Glutamatergic neuron (in vitro differentiated cells): ENCODE measurements around the gene AMZ1. TPM values are rescaled to one million over a fixed set of nuclear protein-coding genes. Genes with fewer than 3 reads are reported as not detected.

Source experiments
- DNase-seq: peaks from one replicate; pipeline ENCODE4 v3.0.0; 2022
- H3K27ac Mint-ChIP-seq: one replicate; pipeline ENCODE4 v1.8.0; 2020; ENCODE audit warnings: mild to moderate bottlenecking, mixed read lengths, inconsistent platforms; ENCODE audit not compliant: unreplicated experiment
- H3K27me3 Mint-ChIP-seq: one replicate; pipeline ENCODE4 v1.8.0; 2020; ENCODE audit warnings: mild to moderate bottlenecking, moderate library complexity, mixed read lengths, inconsistent platforms; ENCODE audit not compliant: unreplicated experiment
- H3K36me3 Mint-ChIP-seq: one replicate; pipeline ENCODE4 v1.8.0; 2020; ENCODE audit warnings: mild to moderate bottlenecking, mixed read lengths, inconsistent platforms; ENCODE audit not compliant: unreplicated experiment
- H3K4me1 Mint-ChIP-seq: one replicate; pipeline ENCODE4 v1.8.0; 2020; ENCODE audit warnings: mild to moderate bottlenecking, low read depth, mixed read lengths, inconsistent platforms; ENCODE audit not compliant: unreplicated experiment
- H3K4me3 Mint-ChIP-seq: one replicate; pipeline ENCODE4 v1.8.0; 2020; ENCODE audit warnings: mild to moderate bottlenecking, mixed read lengths, inconsistent platforms; ENCODE audit not compliant: unreplicated experiment
- H3K9me3 Mint-ChIP-seq: one replicate; pipeline ENCODE4 v1.8.0; 2020; ENCODE audit warnings: mild to moderate bottlenecking, moderate library complexity, mixed read lengths, inconsistent platforms; ENCODE audit not compliant: unreplicated experiment
- total RNA-seq: library from RNA; stranded (reverse); fragmentation: NEBNext Ultra II Directional; extraction: Animal tissue kit (Norgen Biotek cat#: 25700); gene quantifications from one replicate; pipeline ENCODE4 v1.2.1, GENCODE V29; 2021; ENCODE audit not compliant: unreplicated experiment
- TF ChIP-seq, protein P1 (sequence below): fragments of 200-600 bp; sonication (generic); IDR thresholded peaks from one replicate; pipeline ENCODE4 v1.5.0; 2021; ENCODE audit not compliant: partially characterized antibody, unreplicated experiment

Gene AMZ1
- total RNA-seq, 1 donor from 2014 or later: 0.15 TPM

DNA sequence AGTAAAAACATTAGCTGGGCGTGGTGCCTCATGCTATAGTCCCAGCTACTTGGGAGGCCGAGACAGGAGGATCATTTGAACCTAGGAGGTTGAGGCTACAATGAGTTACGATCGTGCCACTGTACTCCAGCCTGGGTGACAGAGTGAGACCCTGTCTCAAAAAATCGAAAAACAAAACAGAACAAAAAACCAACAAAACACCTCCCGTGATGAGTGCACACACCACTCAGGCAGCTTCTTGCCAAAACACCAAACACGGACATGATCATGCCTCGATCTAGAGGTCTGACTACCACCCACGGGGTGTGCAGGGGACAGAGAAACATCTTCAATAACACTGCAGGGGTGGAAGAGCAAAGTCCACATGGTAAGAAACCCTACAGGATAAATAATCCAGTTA, 44.4 kb downstream of the AMZ1 start:
- Mint-ChIP-seq H3K27ac (no peak overlapping the region), H3K4me3 (no peak overlapping the region), H3K4me1 (peaks cover 34% of the 10 kb centered on the region), H3K36me3 (peaks cover 16% of the 10 kb centered on the region), H3K9me3 (peaks cover 18% of the 10 kb centered on the region), H3K27me3 (peaks cover 13% of the 10 kb centered on the region)
- TF ChIP-seq, protein P1, sequence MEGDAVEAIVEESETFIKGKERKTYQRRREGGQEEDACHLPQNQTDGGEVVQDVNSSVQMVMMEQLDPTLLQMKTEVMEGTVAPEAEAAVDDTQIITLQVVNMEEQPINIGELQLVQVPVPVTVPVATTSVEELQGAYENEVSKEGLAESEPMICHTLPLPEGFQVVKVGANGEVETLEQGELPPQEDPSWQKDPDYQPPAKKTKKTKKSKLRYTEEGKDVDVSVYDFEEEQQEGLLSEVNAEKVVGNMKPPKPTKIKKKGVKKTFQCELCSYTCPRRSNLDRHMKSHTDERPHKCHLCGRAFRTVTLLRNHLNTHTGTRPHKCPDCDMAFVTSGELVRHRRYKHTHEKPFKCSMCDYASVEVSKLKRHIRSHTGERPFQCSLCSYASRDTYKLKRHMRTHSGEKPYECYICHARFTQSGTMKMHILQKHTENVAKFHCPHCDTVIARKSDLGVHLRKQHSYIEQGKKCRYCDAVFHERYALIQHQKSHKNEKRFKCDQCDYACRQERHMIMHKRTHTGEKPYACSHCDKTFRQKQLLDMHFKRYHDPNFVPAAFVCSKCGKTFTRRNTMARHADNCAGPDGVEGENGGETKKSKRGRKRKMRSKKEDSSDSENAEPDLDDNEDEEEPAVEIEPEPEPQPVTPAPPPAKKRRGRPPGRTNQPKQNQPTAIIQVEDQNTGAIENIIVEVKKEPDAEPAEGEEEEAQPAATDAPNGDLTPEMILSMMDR: no peak
- DNase-seq: no peak

DNA sequence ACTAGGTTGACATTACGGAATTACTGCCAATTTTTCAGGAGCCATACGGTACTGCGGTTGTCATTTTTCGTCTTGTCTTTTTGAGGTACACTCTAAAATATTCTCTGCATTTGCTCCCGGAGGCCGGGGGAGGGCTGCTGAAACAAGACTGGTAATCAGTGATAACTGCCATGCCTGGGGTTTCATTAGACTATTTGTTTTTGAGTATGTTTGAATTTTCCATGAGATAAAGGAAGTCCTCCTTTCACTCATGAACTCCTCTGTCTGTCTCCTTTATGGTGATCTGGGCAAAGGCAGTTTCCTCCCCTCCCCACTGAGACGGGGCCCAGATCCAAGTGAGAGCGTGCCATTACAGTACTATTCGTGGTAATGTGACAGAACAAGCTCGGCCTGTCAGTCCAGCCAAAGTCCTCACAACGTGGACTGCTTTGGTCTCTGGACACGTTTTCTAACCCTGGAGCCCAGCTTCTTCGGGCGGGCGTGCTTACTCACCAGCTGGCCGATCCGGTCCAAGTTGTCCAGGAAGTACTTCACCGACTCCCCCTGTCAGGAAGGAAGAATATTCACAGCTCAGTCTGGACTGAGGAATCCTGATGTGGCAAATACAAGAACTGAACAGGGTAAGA, 45.1 kb downstream of the AMZ1 start:
- peaks cover 34% of the 10 kb centered on the region for H3K4me1 Mint-ChIP-seq
- no peak overlapping the region for H3K27ac Mint-ChIP-seq
- peaks cover 18% of the 10 kb centered on the region for H3K9me3 Mint-ChIP-seq
- TF ChIP-seq, protein P1: no peak
- H3K27me3 Mint-ChIP-seq: peaks cover 13% of the 10 kb centered on the region
- H3K36me3 Mint-ChIP-seq: peaks cover 15% of the 10 kb centered on the region
- no peak for DNase-seq
- H3K4me3 Mint-ChIP-seq: no peak overlapping the region

DNA sequence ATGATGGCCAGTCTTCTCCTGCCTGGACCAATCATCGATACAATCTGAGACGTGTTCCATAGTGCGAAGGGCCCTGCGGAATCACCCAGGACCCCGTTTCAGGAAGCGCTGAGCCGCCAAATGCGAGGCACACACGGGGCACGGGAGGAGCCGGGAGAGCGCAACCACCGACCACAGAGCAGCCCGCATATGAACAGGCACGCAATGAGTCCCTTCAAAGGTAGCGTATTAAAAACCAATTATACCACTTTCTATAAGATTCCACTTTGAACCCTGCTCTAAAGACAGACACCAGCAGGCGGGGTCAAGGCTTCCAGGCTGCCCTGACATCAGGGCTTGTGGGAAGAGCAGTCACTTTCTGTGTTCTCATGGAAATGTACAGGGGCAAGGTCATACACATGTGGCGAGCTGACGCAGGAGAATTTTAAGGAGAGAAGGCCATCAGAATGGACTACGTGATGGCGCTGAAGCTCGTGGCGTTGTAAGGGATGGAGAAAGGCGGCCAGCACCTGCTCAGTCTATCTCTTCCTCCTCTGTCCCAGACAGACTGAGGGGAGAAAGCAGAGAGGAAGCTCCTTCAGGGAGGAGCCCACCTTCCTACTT, 46.2 kb downstream of the AMZ1 start:
- Mint-ChIP-seq H3K27ac (peak overlapping the region; percentile 49), H3K4me1 (peaks cover 32% of the 10 kb centered on the region), H3K27me3 (peaks cover 13% of the 10 kb centered on the region), H3K9me3 (peaks cover 15% of the 10 kb centered on the region), H3K36me3 (peaks cover 12% of the 10 kb centered on the region), H3K4me3 (peak overlapping the region; percentile 68)
- TF ChIP-seq, protein P1: no peak
- DNase-seq: no peak

DNA sequence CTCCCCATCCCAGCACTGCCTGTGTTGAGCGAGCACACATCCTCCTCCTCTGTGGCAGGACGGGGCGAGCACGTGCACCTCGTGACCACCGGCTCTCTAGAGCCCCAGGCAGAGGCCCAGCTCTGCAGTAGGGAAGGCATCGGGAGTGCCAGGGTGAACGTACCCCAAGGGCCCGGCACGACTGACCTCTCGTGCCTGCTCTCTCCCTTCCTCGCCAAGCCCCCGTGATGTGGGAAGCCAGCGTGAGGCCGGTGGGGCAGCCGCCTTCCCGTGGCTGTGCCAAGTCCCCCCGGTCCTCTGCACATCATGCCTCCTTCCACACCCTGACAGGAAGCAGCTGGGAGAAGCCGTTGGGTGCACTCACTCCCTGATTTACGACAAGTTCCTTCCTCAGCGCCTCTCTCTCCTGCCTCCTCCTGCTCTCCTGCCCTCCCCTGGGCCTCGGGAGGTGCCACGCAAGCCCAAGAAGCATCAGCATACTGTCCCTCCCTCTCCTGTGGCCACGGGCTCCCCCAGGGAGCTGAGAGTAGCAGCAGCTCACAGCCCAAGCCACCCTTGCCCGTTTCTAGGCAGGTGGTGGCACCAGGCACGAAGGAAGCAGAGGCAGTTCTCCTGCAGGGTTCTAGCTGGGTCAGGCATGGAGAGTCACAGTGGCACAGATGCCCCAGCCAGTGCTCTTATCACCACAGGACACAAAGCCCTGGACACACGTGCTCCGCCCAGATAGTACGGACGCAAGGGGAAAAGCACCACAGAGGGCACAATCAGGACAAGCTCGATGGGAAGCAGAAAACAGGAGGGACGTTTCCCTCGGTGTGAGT, 47.0 kb downstream of the AMZ1 start:
- peaks cover 10% of the 10 kb centered on the region for H3K27me3 Mint-ChIP-seq
- DNase-seq: no peak
- peak overlapping the region; percentile 62 for H3K27ac Mint-ChIP-seq
- H3K9me3 Mint-ChIP-seq: peaks cover 14% of the 10 kb centered on the region
- H3K4me1 Mint-ChIP-seq: peaks cover 27% of the 10 kb centered on the region
- peaks cover 12% of the 10 kb centered on the region for H3K36me3 Mint-ChIP-seq
- no peak overlapping the region for H3K4me3 Mint-ChIP-seq
- TF ChIP-seq, protein P1: no peak

DNA sequence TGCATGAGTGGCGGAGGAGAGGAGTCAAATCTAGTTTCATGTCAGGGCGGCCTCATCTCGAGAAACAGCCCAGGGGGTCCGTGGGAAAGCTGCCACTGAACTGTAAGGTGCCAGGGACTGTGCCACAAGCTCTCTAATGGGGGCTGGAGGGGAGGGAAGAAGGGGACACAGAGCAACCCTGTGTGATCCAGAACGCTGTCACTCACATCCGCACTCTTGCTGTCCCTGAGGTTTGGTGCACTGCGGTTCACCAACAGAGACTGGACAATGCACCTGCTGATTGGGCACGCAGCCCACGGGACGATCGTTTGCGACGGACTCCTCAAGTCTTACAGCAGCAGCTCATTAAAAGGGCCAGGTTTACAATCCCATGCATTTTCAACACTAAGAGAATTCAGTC, 47.7 kb downstream of the AMZ1 start:
- peaks cover 11% of the 10 kb centered on the region for H3K9me3 Mint-ChIP-seq
- TF ChIP-seq, protein P1: no peak
- H3K27ac Mint-ChIP-seq: no peak overlapping the region
- H3K27me3 Mint-ChIP-seq: peaks cover 9% of the 10 kb centered on the region
- peaks cover 24% of the 10 kb centered on the region for H3K4me1 Mint-ChIP-seq
- no peak for DNase-seq
- peaks cover 12% of the 10 kb centered on the region for H3K36me3 Mint-ChIP-seq
- no peak overlapping the region for H3K4me3 Mint-ChIP-seq
